Glutamatergic neuron (in vitro differentiated cells): Measurements from ENCODE around the gene GMDS. TPM values are rescaled to one million over a fixed set of nuclear protein-coding genes. Genes with fewer than 3 reads are reported as not detected.

Experiments
- DNase-seq: peaks from one replicate; pipeline ENCODE4 v3.0.0; 2022
- H3K27ac Mint-ChIP-seq: one replicate; pipeline ENCODE4 v1.8.0; 2020; ENCODE audit warnings: mild to moderate bottlenecking, mixed read lengths, inconsistent platforms; ENCODE audit not compliant: unreplicated experiment
- H3K27me3 Mint-ChIP-seq: one replicate; pipeline ENCODE4 v1.8.0; 2020; ENCODE audit warnings: mild to moderate bottlenecking, moderate library complexity, mixed read lengths, inconsistent platforms; ENCODE audit not compliant: unreplicated experiment
- H3K36me3 Mint-ChIP-seq: one replicate; pipeline ENCODE4 v1.8.0; 2020; ENCODE audit warnings: mild to moderate bottlenecking, mixed read lengths, inconsistent platforms; ENCODE audit not compliant: unreplicated experiment
- H3K4me1 Mint-ChIP-seq: one replicate; pipeline ENCODE4 v1.8.0; 2020; ENCODE audit warnings: mild to moderate bottlenecking, low read depth, mixed read lengths, inconsistent platforms; ENCODE audit not compliant: unreplicated experiment
- H3K4me3 Mint-ChIP-seq: one replicate; pipeline ENCODE4 v1.8.0; 2020; ENCODE audit warnings: mild to moderate bottlenecking, mixed read lengths, inconsistent platforms; ENCODE audit not compliant: unreplicated experiment
- H3K9me3 Mint-ChIP-seq: one replicate; pipeline ENCODE4 v1.8.0; 2020; ENCODE audit warnings: mild to moderate bottlenecking, moderate library complexity, mixed read lengths, inconsistent platforms; ENCODE audit not compliant: unreplicated experiment
- total RNA-seq: library from RNA; stranded (reverse); fragmentation: NEBNext Ultra II Directional; extraction: Animal tissue kit (Norgen Biotek cat#: 25700); gene quantifications from one replicate; pipeline ENCODE4 v1.2.1, GENCODE V29; 2021; ENCODE audit not compliant: unreplicated experiment
- TF ChIP-seq, protein P1 (sequence below): fragments of 200-600 bp; sonication (generic); IDR thresholded peaks from one replicate; pipeline ENCODE4 v1.5.0; 2021; ENCODE audit not compliant: partially characterized antibody, unreplicated experiment

Gene GMDS
- total RNA-seq, 1 donor from 2014 or later = 8.9 TPM

GRCh38 chr6:2232445-2232844 lies 13.0 kb downstream of the GMDS start:
- TF ChIP-seq, protein P1, sequence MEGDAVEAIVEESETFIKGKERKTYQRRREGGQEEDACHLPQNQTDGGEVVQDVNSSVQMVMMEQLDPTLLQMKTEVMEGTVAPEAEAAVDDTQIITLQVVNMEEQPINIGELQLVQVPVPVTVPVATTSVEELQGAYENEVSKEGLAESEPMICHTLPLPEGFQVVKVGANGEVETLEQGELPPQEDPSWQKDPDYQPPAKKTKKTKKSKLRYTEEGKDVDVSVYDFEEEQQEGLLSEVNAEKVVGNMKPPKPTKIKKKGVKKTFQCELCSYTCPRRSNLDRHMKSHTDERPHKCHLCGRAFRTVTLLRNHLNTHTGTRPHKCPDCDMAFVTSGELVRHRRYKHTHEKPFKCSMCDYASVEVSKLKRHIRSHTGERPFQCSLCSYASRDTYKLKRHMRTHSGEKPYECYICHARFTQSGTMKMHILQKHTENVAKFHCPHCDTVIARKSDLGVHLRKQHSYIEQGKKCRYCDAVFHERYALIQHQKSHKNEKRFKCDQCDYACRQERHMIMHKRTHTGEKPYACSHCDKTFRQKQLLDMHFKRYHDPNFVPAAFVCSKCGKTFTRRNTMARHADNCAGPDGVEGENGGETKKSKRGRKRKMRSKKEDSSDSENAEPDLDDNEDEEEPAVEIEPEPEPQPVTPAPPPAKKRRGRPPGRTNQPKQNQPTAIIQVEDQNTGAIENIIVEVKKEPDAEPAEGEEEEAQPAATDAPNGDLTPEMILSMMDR = no peak
- Mint-ChIP-seq H3K27me3 (no peaks in the 10 kb centered on the region), H3K27ac (no peak overlapping the region), H3K9me3 (no peaks in the 10 kb centered on the region), H3K4me3 (no peak overlapping the region), H3K4me1 (peaks cover 4% of the 10 kb centered on the region), H3K36me3 (no peaks in the 10 kb centered on the region)
- no peak for DNase-seq

DNA sequence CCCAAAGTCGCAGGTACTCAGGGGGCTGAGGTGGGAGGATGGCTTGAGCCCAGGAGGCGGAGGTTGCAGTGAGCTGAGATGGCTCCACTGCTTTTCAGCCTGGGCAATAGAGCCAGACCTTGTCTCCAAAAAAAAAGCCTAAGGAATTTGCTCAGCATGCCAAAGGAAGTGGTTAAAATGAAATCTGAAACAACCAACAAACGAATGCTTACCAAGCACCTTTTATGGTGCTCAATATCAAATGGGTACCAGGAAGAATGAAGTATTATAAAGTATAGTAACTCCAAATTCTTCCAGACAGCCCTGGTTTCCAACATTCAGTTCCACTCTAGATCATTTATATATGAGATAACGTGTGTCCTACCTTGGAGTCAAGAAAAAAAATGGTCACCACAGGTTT lies 14.0 kb downstream of the GMDS start:
- Mint-ChIP-seq H3K9me3 (no peaks in the 10 kb centered on the region), H3K4me3 (no peak overlapping the region), H3K27ac (no peak overlapping the region), H3K36me3 (no peaks in the 10 kb centered on the region), H3K4me1 (peaks cover 4% of the 10 kb centered on the region), H3K27me3 (no peaks in the 10 kb centered on the region)
- no peak for DNase-seq
- TF ChIP-seq, protein P1 = no peak

DNA sequence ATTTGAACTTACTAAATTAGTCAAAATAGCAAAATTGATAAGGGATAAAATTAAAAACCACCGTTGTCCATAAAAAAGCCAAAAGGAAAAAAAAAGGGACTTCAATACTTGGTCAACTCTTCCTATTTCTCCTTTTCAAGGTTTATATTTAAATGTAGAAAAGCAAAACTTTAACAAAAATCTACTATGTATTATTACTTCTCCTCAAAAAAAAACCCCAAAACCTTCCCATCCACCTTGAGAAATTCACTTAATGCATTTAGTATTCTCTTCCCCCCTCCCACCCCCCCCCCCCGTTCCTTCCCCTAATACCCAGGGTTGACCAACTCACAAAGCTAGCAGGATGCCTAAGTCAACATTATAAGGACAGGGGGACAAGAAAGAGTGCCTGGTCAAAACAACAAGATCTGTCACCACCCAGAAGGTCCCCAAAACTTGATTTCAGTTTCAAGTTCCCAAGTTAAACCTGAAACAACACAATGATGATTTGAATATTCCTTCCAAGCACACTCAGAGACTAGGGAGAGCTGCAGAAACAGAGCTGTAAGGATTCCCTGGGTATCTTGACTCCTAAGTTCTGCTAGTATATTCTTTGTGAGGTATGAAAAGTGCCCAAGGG lies 14.6 kb downstream of the GMDS start:
- Mint-ChIP-seq H3K27me3 (no peaks in the 10 kb centered on the region), H3K27ac (no peak overlapping the region), H3K4me1 (peaks cover under 1% of the 10 kb centered on the region), H3K9me3 (no peaks in the 10 kb centered on the region), H3K4me3 (no peak overlapping the region), H3K36me3 (no peaks in the 10 kb centered on the region)
- DNase-seq = no peak
- TF ChIP-seq, protein P1 = no peak

DNA sequence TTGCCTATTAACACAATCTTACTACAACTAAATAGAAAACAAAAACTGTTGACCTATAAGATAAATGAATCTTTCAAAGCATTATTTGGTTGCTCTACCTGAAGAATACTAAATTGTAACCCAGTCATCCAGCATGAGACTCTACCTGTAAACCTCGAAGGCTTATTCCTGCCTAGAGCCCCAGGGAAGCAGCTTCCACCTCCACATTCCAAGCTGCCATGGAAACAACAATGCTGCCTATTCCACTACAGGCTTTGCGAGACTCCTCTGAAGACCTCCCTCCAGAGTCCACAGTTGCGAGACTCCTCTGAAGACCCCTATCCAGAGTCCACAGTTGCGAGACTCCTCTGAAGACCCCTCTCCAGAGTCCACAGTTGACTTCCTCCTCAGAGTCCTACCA lies 15.7 kb downstream of the GMDS start:
- no peak overlapping the region for H3K27ac Mint-ChIP-seq
- H3K27me3 Mint-ChIP-seq = no peaks in the 10 kb centered on the region
- no peaks in the 10 kb centered on the region for H3K4me1 Mint-ChIP-seq
- no peak overlapping the region for H3K4me3 Mint-ChIP-seq
- TF ChIP-seq, protein P1 = no peak
- no peaks in the 10 kb centered on the region for H3K36me3 Mint-ChIP-seq
- no peak for DNase-seq
- H3K9me3 Mint-ChIP-seq = no peaks in the 10 kb centered on the region

DNA sequence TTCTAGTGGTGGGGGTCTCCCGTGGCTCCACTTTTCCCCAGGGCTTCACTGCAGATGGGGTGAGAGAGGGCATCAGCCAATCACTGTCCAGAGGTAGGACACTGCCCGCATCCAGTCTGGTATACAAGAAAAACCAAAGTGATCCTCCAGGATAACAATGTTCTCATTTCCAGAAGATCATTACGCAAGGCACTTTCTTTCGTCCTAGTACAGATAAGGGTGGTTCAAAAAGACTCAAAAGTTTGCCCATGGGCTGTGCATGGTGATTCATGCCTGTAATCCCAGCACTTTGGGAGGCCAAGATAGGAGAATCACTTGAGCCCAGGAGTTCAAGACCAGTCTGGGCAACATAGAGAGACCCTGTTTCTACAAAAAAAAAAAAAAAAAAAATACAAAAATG lies 16.4 kb downstream of the GMDS start:
- Mint-ChIP-seq H3K27ac (no peak overlapping the region), H3K36me3 (no peaks in the 10 kb centered on the region), H3K27me3 (no peaks in the 10 kb centered on the region), H3K9me3 (no peaks in the 10 kb centered on the region), H3K4me1 (no peaks in the 10 kb centered on the region), H3K4me3 (no peak overlapping the region)
- TF ChIP-seq, protein P1 = no peak
- DNase-seq = no peak
